ENCODE results near the gene POU2F1.

DNA sequence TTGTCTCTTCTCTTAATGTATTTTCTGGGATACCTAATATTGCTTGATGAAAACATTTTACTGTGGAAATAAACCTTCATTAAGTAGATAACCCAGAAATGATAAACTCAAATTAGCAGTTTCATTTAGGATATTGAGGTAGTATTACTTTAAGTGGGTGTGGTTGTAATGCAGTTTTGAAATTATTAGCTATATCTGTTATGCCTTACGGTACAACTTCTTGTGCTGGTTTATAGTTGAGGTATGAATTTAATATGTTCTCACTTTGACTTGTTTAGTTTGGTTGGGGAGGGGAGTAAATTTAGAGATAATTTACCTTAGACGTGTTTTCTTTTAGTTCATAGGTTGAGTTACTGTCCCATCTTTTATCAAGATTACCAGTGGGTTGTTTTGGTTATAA lies 111.0 kb downstream of the POU2F1 start:
- TF ChIP-seq, protein P1, sequence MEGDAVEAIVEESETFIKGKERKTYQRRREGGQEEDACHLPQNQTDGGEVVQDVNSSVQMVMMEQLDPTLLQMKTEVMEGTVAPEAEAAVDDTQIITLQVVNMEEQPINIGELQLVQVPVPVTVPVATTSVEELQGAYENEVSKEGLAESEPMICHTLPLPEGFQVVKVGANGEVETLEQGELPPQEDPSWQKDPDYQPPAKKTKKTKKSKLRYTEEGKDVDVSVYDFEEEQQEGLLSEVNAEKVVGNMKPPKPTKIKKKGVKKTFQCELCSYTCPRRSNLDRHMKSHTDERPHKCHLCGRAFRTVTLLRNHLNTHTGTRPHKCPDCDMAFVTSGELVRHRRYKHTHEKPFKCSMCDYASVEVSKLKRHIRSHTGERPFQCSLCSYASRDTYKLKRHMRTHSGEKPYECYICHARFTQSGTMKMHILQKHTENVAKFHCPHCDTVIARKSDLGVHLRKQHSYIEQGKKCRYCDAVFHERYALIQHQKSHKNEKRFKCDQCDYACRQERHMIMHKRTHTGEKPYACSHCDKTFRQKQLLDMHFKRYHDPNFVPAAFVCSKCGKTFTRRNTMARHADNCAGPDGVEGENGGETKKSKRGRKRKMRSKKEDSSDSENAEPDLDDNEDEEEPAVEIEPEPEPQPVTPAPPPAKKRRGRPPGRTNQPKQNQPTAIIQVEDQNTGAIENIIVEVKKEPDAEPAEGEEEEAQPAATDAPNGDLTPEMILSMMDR (conservative IDR thresholded peaks at IDR 0.05; ENCODE audit: low read depth in 2 of 2), result no peak
- no peak for TF ChIP-seq POLR2AphosphoS5 (IDR thresholded peaks at IDR 0.05; ENCODE audit: low read depth)
- no peak for TF ChIP-seq EZH2 (IDR thresholded peaks at IDR 0.05; ENCODE audit: low read depth, unreplicated experiment)
- TF ChIP-seq EZH2phosphoT487 (IDR thresholded peaks at IDR 0.05; ENCODE audit: unreplicated experiment), result no peak
- TF ChIP-seq ZNF114 (CRISPR knock-in tag; IDR thresholded peaks at IDR 0.05), result no peak
- TF ChIP-seq NANOG (IDR thresholded peaks at IDR 0.05; ENCODE audit: borderline replicate concordance), result no peak
- no peak for TF ChIP-seq CREB1 (CRISPR knock-in tag; IDR thresholded peaks at IDR 0.05; ENCODE audit: low read depth)
- TF ChIP-seq, protein P2, sequence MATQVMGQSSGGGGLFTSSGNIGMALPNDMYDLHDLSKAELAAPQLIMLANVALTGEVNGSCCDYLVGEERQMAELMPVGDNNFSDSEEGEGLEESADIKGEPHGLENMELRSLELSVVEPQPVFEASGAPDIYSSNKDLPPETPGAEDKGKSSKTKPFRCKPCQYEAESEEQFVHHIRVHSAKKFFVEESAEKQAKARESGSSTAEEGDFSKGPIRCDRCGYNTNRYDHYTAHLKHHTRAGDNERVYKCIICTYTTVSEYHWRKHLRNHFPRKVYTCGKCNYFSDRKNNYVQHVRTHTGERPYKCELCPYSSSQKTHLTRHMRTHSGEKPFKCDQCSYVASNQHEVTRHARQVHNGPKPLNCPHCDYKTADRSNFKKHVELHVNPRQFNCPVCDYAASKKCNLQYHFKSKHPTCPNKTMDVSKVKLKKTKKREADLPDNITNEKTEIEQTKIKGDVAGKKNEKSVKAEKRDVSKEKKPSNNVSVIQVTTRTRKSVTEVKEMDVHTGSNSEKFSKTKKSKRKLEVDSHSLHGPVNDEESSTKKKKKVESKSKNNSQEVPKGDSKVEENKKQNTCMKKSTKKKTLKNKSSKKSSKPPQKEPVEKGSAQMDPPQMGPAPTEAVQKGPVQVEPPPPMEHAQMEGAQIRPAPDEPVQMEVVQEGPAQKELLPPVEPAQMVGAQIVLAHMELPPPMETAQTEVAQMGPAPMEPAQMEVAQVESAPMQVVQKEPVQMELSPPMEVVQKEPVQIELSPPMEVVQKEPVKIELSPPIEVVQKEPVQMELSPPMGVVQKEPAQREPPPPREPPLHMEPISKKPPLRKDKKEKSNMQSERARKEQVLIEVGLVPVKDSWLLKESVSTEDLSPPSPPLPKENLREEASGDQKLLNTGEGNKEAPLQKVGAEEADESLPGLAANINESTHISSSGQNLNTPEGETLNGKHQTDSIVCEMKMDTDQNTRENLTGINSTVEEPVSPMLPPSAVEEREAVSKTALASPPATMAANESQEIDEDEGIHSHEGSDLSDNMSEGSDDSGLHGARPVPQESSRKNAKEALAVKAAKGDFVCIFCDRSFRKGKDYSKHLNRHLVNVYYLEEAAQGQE (IDR thresholded peaks at IDR 0.05; ENCODE audit: unreplicated experiment), result no peak
- TF ChIP-seq, protein P3, sequence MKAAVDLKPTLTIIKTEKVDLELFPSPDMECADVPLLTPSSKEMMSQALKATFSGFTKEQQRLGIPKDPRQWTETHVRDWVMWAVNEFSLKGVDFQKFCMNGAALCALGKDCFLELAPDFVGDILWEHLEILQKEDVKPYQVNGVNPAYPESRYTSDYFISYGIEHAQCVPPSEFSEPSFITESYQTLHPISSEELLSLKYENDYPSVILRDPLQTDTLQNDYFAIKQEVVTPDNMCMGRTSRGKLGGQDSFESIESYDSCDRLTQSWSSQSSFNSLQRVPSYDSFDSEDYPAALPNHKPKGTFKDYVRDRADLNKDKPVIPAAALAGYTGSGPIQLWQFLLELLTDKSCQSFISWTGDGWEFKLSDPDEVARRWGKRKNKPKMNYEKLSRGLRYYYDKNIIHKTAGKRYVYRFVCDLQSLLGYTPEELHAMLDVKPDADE (IDR thresholded peaks at IDR 0.05), result no peak
- no peak for TF ChIP-seq JUNB (IDR thresholded peaks at IDR 0.05; ENCODE audit: unreplicated experiment)
